ENCODE measurements around the gene UTP14C.
"Not testable (repeated sequence)": the region's sequence is repeated elsewhere in the genome, so short reads cannot be mapped to it uniquely, and the experiment has no call there.

The UTP14C gene, protein sequence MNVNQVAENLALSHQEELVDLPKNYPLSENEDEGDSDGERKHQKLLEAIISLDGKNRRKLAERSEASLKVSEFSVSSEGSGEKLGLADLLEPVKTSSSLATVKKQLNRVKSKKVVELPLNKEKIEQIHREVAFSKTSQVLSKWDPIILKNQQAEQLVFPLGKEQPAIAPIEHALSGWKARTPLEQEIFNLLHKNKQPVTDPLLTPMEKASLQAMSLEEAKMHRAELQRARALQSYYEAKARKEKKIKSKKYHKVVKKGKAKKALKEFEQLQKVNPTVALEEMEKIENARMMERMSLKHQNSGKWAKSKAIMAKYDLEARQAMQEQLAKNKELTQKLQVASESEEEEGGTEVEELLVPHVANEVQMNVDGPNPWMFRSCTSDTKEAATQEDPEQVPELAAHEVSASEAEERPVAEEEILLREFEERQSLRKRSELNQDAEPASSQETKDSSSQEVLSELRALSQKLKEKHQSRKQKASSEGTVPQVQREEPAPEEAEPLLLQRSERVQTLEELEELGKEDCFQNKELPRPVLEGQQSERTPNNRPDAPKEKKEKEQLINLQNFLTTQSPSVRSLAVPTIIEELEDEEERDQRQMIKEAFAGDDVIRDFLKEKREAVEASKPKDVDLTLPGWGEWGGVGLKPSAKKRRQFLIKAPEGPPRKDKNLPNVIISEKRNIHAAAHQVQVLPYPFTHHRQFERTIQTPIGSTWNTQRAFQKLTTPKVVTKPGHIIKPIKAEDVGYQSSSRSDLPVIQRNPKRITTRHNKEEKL

GRCh38 chr13:52024481-52024880 is at the start of gene UTP14C:
TSS of gene UTP14C (plus strand) at chr13:52024691. CDS start at chr13:52028805, 4,114 bp downstream.
- DNase-seq (ENCODE audit: low read depth), result no peak

DNA sequence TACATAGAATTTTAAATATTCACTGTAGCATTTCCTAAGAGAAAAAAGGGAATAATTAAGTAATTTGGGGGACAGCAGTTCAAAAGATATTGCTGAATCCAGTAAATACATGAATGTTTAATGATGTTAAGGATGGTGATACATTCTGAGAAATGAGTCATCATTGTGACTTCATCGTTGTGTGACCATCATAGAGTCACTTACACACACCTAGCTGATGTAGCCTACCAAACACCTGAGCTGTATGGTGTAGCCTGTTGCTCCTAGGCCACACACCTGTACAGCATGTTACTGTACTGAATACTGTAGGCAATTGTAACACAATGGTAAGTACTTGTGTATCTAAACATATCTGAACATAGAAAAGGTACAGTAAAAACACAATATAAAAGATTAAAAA is 48.1 kb upstream of the UTP14C start:
- no peak for DNase-seq (ENCODE audit: low read depth)

- DNase-seq (ENCODE audit: low read depth), result no peak
Observed at GRCh38 chr13:51976890-51977289, 47.6 kb upstream of the UTP14C start.

GRCh38 chr13:51977625-51978024 is 46.9 kb upstream of the UTP14C start:
- DNase-seq (ENCODE audit: low read depth), result no peak

GRCh38 chr13:51978796-51979556 is 45.5 kb upstream of the UTP14C start:
- DNase-seq (ENCODE audit: low read depth), result no peak

DNA sequence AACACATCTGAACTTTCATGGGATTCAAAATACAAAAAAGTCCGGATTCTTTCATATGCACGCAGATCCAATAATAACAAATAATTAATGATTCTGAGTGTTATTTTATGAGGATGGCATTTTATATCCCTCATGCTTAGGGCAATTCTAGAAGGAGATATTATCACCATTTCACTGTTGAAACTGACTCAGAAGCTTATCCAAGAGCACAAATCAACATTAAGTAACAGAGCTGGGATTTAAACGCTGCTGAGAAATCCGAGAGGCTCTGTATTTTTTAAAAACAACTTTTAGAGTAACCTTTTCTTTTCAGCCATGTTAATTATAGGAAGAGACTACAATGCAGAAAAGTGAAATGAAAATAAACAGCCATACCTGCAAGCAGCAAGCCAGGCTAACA is 43.6 kb upstream of the UTP14C start:
- DNase-seq (ENCODE audit: low read depth), result no peak

DNA sequence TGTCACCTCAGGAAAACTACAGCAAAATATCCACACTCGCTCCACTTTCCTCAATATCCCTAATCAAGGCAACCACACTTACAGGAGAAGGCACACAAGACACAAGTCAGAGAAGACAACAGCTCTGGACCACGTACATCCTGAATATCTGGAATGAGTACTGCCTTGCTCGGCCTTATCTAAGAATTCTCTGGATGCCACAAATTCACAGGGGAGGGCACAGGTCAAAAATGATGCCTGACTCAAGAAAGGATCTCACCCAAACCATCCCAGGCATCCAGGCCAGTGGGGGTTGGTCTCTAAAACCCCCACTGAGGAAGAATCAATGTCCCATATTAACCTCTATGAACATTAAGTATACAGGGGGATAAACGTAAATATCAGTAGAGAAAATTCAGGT is 43.1 kb upstream of the UTP14C start:
- DNase-seq (ENCODE audit: low read depth), result no peak

DNA sequence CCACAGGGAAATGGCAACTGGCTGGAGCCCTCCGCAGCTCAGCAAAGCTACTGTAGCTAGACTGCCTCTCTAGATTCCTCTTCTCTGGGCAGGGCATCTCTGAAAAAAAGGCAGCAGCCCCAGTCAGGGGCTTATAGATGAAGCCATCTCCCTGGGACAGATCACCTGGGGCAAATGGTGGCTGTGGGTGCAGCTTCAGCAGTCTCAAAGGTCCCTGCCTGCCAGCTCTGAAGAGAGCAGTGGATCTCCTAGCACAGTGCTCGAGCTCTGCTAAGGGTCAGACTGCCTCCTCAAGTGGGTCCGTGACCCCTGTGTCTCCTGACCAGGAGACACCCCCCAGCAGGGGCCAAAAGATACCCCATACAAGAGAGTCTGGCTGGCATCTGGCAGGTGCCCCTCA is 41.2 kb upstream of the UTP14C start:
- DNase-seq (ENCODE audit: low read depth), result not testable (repeated sequence)

- not testable (repeated sequence) for DNase-seq (ENCODE audit: low read depth)
Observed at GRCh38 chr13:51984904-51985303, 39.6 kb upstream of the UTP14C start.

DNA sequence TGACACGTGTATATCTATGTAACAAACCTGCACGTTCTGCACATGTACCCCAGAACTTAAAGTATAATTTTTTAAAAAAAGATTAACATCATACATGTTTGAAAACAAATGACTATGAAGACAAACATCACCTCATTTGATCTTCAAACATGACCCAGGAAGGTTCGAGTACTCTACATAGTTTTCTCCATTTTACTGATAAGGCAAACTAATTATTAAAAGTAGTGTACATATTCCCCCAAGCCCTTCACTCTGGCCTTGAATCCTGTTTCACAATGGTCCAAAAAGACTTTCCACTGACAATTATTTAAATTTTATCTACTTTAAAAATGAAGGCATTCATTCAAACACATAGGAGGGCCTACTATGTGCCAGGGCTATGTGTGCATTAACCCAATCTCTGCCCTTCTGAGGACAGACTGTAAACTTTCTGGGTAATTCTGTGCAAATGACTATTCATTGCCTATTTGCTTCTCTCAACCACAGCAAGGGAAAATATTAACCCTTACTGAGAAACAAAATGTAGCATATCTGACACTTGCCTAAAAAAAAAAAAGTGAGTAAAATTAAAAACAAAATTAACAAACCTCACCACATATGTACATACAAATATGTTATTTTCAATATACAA is 35.4 kb upstream of the UTP14C start:
- DNase-seq (ENCODE audit: low read depth), result no peak

GRCh38 chr13:51993713-51994112 is 30.8 kb upstream of the UTP14C start:
- no peak for DNase-seq (ENCODE audit: low read depth)

- no peak for DNase-seq (ENCODE audit: low read depth)
Observed at GRCh38 chr13:51995677-51996551, 28.6 kb upstream of the UTP14C start.

DNA sequence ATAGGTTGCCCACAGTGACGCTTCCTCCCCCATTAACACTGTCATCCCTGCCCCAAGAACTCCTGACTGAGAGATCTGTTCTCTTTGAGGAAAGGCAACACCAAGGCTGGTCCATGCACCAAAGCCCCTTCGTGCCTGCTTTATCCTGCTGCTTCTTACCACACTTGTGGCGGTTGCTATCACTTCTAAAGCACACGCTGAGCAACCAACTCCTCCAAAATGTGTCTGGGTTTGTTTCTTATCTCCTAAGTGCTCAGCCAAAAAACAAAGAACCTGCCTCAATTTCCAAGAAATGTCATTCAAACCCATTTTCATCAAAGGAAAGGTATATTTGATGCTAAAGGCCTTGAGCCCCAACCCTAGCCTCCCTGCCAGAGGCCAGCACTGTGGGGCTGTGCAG is 27.9 kb upstream of the UTP14C start:
- no peak for DNase-seq (ENCODE audit: low read depth)

DNA sequence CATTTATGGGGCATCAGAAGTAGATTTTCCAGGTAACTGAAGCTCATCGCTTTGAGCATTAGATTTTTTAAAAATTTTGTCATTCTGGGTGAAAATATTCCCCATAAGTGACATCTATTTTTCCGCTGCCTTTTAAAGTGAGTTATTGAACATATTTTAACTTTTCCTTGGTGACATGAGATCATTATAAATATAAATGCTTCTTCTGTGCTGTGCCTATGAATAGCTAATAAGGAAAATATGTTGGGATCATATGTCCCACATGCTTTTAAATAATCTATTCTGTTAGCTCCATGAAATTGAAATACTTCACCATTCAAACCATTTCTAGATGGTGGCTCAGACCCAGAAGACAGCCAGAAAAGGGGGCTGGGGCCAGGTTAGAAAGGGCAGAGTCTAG is 27.3 kb upstream of the UTP14C start:
- DNase-seq (ENCODE audit: low read depth), result no peak

- DNase-seq (ENCODE audit: low read depth), result no peak
Observed at GRCh38 chr13:51997641-51998330, 26.7 kb upstream of the UTP14C start.

GRCh38 chr13:51998723-51999509 is 25.6 kb upstream of the UTP14C start:
- DNase-seq (ENCODE audit: low read depth), result no peak

- DNase-seq (ENCODE audit: low read depth), result no peak
Observed at GRCh38 chr13:51999510-51999911, 25.0 kb upstream of the UTP14C start.

DNA sequence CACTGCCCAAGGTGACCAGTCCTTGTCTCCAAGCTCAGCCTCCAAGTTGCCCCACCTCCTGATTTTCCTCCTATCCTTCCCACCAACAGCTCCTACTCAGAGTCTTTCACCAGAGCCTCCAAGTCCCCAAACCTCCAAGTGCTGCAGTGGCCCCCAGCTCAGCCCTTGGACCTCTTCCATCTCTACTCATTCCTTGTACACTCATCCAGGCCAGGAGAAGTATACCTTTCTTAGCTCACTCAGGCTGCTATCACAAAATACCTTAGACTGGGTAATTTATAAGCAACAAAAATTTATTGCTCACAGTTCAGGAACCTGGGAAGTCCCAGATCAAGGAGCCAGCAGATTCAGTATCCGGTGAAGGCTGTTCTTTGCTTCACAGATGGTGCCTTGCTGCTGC is 24.6 kb upstream of the UTP14C start:
- no peak for DNase-seq (ENCODE audit: low read depth)

GRCh38 chr13:52001120-52001731 is 23.3 kb upstream of the UTP14C start:
- DNase-seq (ENCODE audit: low read depth), result no peak

All from stimulated activated CD8-positive, alpha-beta memory T cell treated with anti-CD3 and anti-CD28 coated beads, Interleukin-15, amount 100 ng/mL, for 1 hour (primary cell).